Right atrium auricular region (tissue), 2 donors: ENCODE data around the gene MERTK. TPM values are rescaled to one million over a fixed set of nuclear protein-coding genes. Genes with fewer than 3 reads are reported as not detected.
"Not testable (repeated sequence)": the region's sequence is repeated elsewhere in the genome, so short reads cannot be mapped to it uniquely, and the experiment has no call there.

Source experiments
- DNase-seq: peaks from one replicate; pipeline ENCODE4 v3.0.0-alpha.2; 2019; ENCODE audit warnings: low spot score
- H3K27ac ChIP-seq, 2 donors: fragments of 200-600 bp; sonication (generic); 1 replicate in 1 of 2; 2 replicates in 1 of 2; pipeline ENCODE4 v1.5.1; 2016 to 2019
- H3K27me3 ChIP-seq, 2 donors: fragments of 200-600 bp; sonication (generic); one replicate each; pipeline versions ENCODE4 v1.5.1 to v1.6.0; 2017 to 2019
- H3K36me3 ChIP-seq: fragments of 200-600 bp; sonication (generic); one replicate; pipeline ENCODE4 v1.5.1; 2016
- H3K4me1 ChIP-seq, 2 donors: fragments of 200-600 bp; sonication (generic); one replicate each; pipeline versions ENCODE4 v1.5.1 to v1.6.0; 2017 to 2019
- H3K4me3 ChIP-seq, 2 donors: fragments of 200-600 bp; sonication (generic); 1 replicate in 1 of 2; 2 replicates in 1 of 2; pipeline ENCODE4 v1.5.1; 2017 to 2019; ENCODE audit warnings: mild to moderate bottlenecking in 1 of 2, moderate library complexity in 1 of 2
- H3K9me3 ChIP-seq, 2 donors: fragments of 200-600 bp; sonication (generic); one replicate each; pipeline ENCODE4 v1.5.1; 2019
- CTCF ChIP-seq, 2 donors: fragments of 200-600 bp; sonication (generic); IDR thresholded peaks; one replicate each; pipeline ENCODE4 v1.5.1; 2019; ENCODE audit warnings: antibody characterized with exemption in 2 of 2
- total RNA-seq, 2 donors: library from RNA; depleted of rRNA; stranded (reverse); fragments of >200 nt; gene quantifications; one replicate each; pipeline ENCODE4 v1.1.0, GENCODE V29; 2016

MERTK gene
- total RNA-seq: 10 to 100 TPM in 1 of 2 donors, 1 to 10 TPM in 1; 4.9 to 13.7 TPM

GRCh38 chr2:111897924-111898702 is at the start of gene MERTK:
Gene MERTK (plus strand): TSS chr2:111898607. CDS start chr2:111898736, 129 bp downstream.
- TF ChIP-seq CTCF (IDR thresholded peaks at IDR 0.05): peak in 1 of 2 donors; percentile 89
- Histone ChIP-seq H3K27me3 (no peaks in the 10 kb centered on the region), H3K9me3 (no peaks in the 10 kb centered on the region), H3K36me3 (no peaks in the 10 kb centered on the region), H3K4me3 (peak within 1 kb of the TSS; percentile 79 to 93), H3K27ac (peak within 1 kb of the TSS; percentile 90 to 92), H3K4me1 (peaks cover 0 to 28% of the 10 kb centered on the region in 2 donors)
- peak; percentile 81 for DNase-seq

- H3K4me3 ChIP-seq, H3K9me3 ChIP-seq, H3K27ac ChIP-seq, H3K27me3 ChIP-seq, H3K4me1 ChIP-seq, DNase-seq, H3K36me3 ChIP-seq: not testable (repeated sequence)
- peak; percentile 24 to 56 for TF ChIP-seq CTCF (IDR thresholded peaks at IDR 0.05)
Measured at GRCh38 chr2:111850646-111851045, 47.8 kb upstream of the MERTK start.

DNA sequence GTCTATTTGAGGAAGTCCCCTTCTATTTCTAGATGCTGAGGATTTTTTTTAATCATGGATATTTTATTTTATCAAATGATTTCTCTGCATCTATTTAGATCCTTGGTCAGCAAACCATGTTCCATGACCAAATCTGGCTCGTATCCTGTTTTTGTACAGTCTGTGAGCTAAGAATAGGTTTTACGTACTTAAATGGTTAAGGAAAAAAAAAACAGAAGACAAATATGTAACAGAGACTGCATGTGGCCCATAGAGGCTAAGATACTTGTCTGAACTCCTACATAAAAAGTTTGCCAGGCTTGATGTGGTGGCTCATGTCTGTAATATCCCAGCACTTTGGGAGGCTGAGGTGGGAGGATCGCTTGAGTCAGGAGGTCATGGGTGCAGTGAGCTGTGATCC is 45.9 kb upstream of the MERTK start:
- not testable (repeated sequence) for H3K36me3 ChIP-seq

GRCh38 chr2:111860005-111860404 is 38.4 kb upstream of the MERTK start:
- not testable (repeated sequence) for H3K4me1 ChIP-seq, H3K27me3 ChIP-seq, H3K27ac ChIP-seq, H3K4me3 ChIP-seq, H3K9me3 ChIP-seq, H3K36me3 ChIP-seq, DNase-seq

More for the DNA sequence above, 45.9 kb upstream of the MERTK start:
- not testable (repeated sequence) for H3K27me3 ChIP-seq, H3K4me3 ChIP-seq, H3K27ac ChIP-seq, DNase-seq, H3K9me3 ChIP-seq, H3K4me1 ChIP-seq

DNA sequence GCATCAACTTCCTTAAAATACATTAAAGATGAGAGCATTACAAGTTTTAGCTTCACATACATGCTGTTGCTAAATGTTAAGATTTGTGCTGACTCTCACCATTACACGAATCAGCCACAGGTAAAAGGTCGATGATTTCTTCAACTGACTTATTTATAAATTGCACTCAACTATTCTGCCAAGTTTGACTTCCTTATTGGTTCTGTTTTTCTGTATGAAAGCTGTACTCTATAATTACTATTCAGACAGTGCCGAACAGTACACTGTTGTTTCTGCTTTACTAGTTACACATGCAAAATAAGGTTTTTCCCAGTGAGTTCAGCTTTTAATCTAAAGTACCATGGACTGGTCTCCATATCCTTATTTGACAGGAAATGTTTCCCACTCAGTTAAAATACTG is 33.3 kb upstream of the MERTK start:
- H3K27me3 ChIP-seq, DNase-seq, H3K36me3 ChIP-seq: not testable (repeated sequence)

DNA sequence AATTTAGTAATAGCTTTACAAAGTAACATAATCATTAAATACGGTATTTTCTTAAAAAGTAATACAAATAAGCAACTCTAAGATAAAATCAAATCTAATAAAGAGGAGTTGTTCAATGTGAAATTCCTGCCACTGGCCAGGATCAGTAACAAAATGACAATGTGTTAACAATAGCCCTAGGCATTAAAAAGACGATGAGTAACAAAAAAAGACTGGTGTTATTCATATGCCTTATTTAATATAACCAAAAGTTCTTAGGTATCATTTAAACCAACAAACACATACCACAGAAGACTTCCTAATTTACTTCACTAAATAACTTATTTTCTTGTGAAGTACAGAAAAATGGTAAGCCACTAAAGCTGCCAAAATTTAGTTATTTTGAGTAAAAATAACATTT is 25.6 kb upstream of the MERTK start:
- H3K4me3 ChIP-seq, H3K27me3 ChIP-seq, H3K9me3 ChIP-seq, DNase-seq, H3K4me1 ChIP-seq, H3K27ac ChIP-seq, H3K36me3 ChIP-seq: not testable (repeated sequence)

More for the DNA sequence above, 33.3 kb upstream of the MERTK start:
- not testable (repeated sequence) for H3K27ac ChIP-seq, H3K4me1 ChIP-seq, H3K4me3 ChIP-seq, H3K9me3 ChIP-seq

GRCh38 chr2:111883661-111884591 is 14.5 kb upstream of the MERTK start, which contains the start of gene ANAPC1:
Gene ANAPC1 (minus strand): TSS chr2:111884193. CDS start chr2:111880825, 3,368 bp downstream.
- H3K36me3 ChIP-seq: no peaks in the 10 kb centered on the region
- peak; percentile 76 for DNase-seq
- TF ChIP-seq CTCF (IDR thresholded peaks at IDR 0.05): peak in 1 of 2 donors; percentile 17
- no peaks in the 10 kb centered on the region for H3K4me1 ChIP-seq
- H3K4me3 ChIP-seq: peak within 1 kb of the TSS; percentile 86 to 90
- peak within 1 kb of the TSS; percentile 78 to 80 for H3K27ac ChIP-seq
- H3K27me3 ChIP-seq: no peaks in the 10 kb centered on the region
- no peaks in the 10 kb centered on the region for H3K9me3 ChIP-seq
